ENCODE data around the gene GFM1.

DNA sequence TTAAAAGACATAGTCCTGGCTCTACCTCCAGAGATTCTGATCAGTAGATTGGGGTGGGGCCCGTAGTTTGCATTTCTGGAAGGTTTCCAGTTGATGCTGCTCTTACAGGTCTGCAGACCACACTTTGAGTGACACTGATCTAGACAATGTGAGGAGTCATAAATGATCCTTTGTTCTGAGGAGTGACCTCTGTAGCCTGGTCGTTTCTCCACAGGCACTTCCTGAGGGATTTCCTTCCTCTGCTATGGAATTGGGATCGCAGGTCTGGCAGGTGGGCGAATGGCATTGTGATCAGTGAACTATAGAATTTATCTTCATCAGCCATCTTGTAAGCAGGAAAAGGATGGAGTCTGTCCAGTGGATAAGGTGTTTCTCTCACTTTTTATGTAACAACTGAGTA, 5.5 kb downstream of the GFM1 start:
- TF ChIP-seq, protein P1, sequence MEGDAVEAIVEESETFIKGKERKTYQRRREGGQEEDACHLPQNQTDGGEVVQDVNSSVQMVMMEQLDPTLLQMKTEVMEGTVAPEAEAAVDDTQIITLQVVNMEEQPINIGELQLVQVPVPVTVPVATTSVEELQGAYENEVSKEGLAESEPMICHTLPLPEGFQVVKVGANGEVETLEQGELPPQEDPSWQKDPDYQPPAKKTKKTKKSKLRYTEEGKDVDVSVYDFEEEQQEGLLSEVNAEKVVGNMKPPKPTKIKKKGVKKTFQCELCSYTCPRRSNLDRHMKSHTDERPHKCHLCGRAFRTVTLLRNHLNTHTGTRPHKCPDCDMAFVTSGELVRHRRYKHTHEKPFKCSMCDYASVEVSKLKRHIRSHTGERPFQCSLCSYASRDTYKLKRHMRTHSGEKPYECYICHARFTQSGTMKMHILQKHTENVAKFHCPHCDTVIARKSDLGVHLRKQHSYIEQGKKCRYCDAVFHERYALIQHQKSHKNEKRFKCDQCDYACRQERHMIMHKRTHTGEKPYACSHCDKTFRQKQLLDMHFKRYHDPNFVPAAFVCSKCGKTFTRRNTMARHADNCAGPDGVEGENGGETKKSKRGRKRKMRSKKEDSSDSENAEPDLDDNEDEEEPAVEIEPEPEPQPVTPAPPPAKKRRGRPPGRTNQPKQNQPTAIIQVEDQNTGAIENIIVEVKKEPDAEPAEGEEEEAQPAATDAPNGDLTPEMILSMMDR (IDR thresholded peaks at IDR 0.05), result no peak
- TF ChIP-seq POLR2A (IDR thresholded peaks at IDR 0.05), result no peak

All from esophagus squamous epithelium (tissue), 4 donors.